GM23338 (cell line): ENCODE measurements around the gene SERAC1.
"Not testable (repeated sequence)": the region's sequence is repeated elsewhere in the genome, so short reads cannot be mapped to it uniquely, and the experiment has no call there.

Experiments used
- CREB1 ChIP-seq: fragments of 250-450 bp; sonication (Bioruptor Pico); IDR thresholded peaks from 2 replicates; pipeline ENCODE4 v1.5.0; 2020; ENCODE audit warnings: low read depth, mild to moderate bottlenecking, moderate library complexity
- CTCF ChIP-seq, 2 experiments: fragments of 200-600 bp in 1 of 2; sonication (generic) in 1 of 2; conservative IDR thresholded peaks; 2 replicates each; pipeline versions ENCODE4 v1.5.1 to v1.6.1; 2016 to 2017; ENCODE audit warnings: antibody characterized with exemption in 2 of 2, low read depth in 2 of 2, mild to moderate bottlenecking in 2 of 2, moderate library complexity in 1 of 2
- EZH2 ChIP-seq: fragments of 200-600 bp; sonication (generic); IDR thresholded peaks from one replicate; pipeline ENCODE4 v1.8.0; 2017; ENCODE audit warnings: antibody characterized with exemption, mild to moderate bottlenecking, low read depth; ENCODE audit not compliant: unreplicated experiment
- EZH2phosphoT487 ChIP-seq: fragments of 200-600 bp; sonication (generic); IDR thresholded peaks from one replicate; pipeline ENCODE4 v1.8.1; 2018; ENCODE audit warnings: antibody characterized with exemption; ENCODE audit not compliant: unreplicated experiment
- JUNB ChIP-seq: IDR thresholded peaks from one replicate; pipeline ENCODE4 v1.6.1; 2016; ENCODE audit warnings: antibody characterized with exemption; ENCODE audit not compliant: unreplicated experiment
- NANOG ChIP-seq: IDR thresholded peaks from 2 replicates; pipeline ENCODE4 v1.6.1; 2016; ENCODE audit warnings: antibody characterized with exemption, borderline replicate concordance
- POLR2AphosphoS5 ChIP-seq: IDR thresholded peaks from 2 replicates; pipeline ENCODE4 v1.6.1; 2016; ENCODE audit warnings: antibody characterized with exemption, low read depth
- STAT1 ChIP-seq: IDR thresholded peaks from one replicate; pipeline ENCODE4 v1.6.1; 2016; ENCODE audit warnings: antibody characterized with exemption; ENCODE audit not compliant: unreplicated experiment
- ZNF114 ChIP-seq: fragments of 250-450 bp; sonication (Bioruptor Pico); IDR thresholded peaks from 2 replicates; pipeline ENCODE4 v1.5.0; 2020; ENCODE audit warnings: mild to moderate bottlenecking, moderate library complexity
- ZNF331 ChIP-seq: fragments of 250-450 bp; sonication (Bioruptor Pico); IDR thresholded peaks from 2 replicates; pipeline ENCODE4 v1.5.0; 2020; ENCODE audit warnings: low read depth, mild to moderate bottlenecking, moderate library complexity
- TF ChIP-seq, protein P1 (sequence below): IDR thresholded peaks from one replicate; pipeline ENCODE4 v1.6.1; 2018; ENCODE audit warnings: antibody characterized with exemption; ENCODE audit not compliant: unreplicated experiment
- TF ChIP-seq, protein P2 (sequence below): IDR thresholded peaks from 2 replicates; pipeline ENCODE4 v1.6.1; 2016; ENCODE audit warnings: antibody characterized with exemption

DNA sequence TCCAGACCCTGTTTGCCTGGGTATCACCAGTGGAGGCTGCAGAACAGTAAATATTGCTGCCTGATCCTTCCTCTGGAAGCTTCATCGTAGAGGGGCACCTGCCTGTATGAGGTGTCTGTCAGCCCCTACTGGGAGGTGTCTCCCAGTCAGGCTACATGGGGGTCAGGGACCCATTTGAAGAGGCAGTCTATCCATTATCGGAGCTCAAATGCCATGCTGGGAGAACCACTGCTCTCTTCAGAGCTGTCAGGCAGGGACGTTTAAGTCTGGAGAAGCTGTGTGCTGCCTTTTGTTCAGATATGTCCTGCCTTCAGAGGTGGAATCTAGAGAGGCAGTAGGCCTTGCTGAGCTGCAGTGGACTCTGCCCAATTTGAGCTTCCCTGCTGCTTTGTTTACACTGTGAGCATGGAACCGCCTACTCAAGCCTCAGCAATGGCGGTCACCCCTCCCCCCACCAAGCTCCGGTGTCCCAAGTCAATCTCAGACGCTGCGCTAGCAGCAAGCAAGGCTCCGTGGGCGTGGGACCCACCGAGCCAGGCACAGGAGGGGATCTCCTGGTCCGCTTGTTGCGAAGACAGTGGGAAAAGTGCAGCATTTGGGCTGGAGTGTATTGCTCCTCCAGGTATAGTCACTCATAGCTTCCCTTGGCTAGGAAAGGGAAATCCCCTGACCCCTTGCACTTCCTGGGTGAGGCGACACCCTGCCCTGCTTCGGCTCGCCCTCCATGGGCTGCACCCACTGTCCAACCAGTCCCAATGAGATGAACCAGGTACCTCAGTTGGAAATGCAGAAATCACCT lies 15.3 kb upstream of the SERAC1 start:
- TF ChIP-seq CTCF (conservative IDR thresholded peaks at IDR 0.05; ENCODE audit: low read depth in 2 of 2); CREB1 (CRISPR knock-in tag); EZH2; EZH2phosphoT487; ZNF114; POLR2AphosphoS5; JUNB; STAT1; ZNF331 (CRISPR knock-in tag); NANOG: not testable (repeated sequence)
- TF ChIP-seq, protein P1, sequence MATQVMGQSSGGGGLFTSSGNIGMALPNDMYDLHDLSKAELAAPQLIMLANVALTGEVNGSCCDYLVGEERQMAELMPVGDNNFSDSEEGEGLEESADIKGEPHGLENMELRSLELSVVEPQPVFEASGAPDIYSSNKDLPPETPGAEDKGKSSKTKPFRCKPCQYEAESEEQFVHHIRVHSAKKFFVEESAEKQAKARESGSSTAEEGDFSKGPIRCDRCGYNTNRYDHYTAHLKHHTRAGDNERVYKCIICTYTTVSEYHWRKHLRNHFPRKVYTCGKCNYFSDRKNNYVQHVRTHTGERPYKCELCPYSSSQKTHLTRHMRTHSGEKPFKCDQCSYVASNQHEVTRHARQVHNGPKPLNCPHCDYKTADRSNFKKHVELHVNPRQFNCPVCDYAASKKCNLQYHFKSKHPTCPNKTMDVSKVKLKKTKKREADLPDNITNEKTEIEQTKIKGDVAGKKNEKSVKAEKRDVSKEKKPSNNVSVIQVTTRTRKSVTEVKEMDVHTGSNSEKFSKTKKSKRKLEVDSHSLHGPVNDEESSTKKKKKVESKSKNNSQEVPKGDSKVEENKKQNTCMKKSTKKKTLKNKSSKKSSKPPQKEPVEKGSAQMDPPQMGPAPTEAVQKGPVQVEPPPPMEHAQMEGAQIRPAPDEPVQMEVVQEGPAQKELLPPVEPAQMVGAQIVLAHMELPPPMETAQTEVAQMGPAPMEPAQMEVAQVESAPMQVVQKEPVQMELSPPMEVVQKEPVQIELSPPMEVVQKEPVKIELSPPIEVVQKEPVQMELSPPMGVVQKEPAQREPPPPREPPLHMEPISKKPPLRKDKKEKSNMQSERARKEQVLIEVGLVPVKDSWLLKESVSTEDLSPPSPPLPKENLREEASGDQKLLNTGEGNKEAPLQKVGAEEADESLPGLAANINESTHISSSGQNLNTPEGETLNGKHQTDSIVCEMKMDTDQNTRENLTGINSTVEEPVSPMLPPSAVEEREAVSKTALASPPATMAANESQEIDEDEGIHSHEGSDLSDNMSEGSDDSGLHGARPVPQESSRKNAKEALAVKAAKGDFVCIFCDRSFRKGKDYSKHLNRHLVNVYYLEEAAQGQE = not testable (repeated sequence)
- TF ChIP-seq, protein P2, sequence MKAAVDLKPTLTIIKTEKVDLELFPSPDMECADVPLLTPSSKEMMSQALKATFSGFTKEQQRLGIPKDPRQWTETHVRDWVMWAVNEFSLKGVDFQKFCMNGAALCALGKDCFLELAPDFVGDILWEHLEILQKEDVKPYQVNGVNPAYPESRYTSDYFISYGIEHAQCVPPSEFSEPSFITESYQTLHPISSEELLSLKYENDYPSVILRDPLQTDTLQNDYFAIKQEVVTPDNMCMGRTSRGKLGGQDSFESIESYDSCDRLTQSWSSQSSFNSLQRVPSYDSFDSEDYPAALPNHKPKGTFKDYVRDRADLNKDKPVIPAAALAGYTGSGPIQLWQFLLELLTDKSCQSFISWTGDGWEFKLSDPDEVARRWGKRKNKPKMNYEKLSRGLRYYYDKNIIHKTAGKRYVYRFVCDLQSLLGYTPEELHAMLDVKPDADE = not testable (repeated sequence)
